ENCODE results near the gene KSR2. TPM values are rescaled to one million over a fixed set of nuclear protein-coding genes. Genes with fewer than 3 reads are reported as not detected.

Gene KSR2
- total and polyA plus RNA-seq, 10 of the 15 experiments (the other 5 are each of a cell fraction or from before 2014, with no cell fraction given): under 0.01 to 1.5 (median 0.01) TPM; not detected in 3

DNA sequence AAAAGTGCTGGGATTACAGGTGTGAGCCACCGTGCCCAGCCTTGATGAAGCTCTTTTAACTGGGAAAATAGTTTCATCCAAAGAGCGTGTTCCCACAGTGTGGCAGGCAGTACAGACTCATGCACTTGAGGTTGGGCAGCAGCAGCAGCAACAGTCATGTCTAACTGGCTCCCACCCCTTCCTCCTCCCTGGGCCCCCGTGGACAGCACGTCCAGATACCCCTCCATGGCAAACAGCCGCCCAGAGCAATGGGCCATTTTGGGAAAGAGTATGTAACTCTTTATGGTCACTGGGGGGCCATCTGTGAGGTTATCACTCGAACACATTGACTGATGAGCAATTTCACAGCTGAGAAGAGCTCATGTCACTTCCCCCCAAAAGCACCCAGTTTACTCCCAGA is 328.3 kb downstream of the KSR2 start:
- SMC1A ChIA-PET (ENCODE audit: uncharacterized antibody, unreplicated experiment): no interaction called here
- no peaks in the 10 kb centered on the region; the same call in 2 of the 3 replicates for H3K9me3 ChIP-seq (replicated peaks; ENCODE audit: control insufficient read depth, insufficient read depth, low read length)
- TF ChIP-seq, protein P1, sequence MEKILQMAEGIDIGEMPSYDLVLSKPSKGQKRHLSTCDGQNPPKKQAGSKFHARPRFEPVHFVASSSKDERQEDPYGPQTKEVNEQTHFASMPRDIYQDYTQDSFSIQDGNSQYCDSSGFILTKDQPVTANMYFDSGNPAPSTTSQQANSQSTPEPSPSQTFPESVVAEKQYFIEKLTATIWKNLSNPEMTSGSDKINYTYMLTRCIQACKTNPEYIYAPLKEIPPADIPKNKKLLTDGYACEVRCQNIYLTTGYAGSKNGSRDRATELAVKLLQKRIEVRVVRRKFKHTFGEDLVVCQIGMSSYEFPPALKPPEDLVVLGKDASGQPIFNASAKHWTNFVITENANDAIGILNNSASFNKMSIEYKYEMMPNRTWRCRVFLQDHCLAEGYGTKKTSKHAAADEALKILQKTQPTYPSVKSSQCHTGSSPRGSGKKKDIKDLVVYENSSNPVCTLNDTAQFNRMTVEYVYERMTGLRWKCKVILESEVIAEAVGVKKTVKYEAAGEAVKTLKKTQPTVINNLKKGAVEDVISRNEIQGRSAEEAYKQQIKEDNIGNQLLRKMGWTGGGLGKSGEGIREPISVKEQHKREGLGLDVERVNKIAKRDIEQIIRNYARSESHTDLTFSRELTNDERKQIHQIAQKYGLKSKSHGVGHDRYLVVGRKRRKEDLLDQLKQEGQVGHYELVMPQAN (conservative IDR thresholded peaks at IDR 0.05): no peak
- TF ChIP-seq IKZF1 (conservative IDR thresholded peaks at IDR 0.05): no peak
- no peak for TF ChIP-seq STAT3 (IDR thresholded peaks at IDR 0.05; ENCODE audit: low read depth, low read length)
- TF ChIP-seq, protein P2, sequence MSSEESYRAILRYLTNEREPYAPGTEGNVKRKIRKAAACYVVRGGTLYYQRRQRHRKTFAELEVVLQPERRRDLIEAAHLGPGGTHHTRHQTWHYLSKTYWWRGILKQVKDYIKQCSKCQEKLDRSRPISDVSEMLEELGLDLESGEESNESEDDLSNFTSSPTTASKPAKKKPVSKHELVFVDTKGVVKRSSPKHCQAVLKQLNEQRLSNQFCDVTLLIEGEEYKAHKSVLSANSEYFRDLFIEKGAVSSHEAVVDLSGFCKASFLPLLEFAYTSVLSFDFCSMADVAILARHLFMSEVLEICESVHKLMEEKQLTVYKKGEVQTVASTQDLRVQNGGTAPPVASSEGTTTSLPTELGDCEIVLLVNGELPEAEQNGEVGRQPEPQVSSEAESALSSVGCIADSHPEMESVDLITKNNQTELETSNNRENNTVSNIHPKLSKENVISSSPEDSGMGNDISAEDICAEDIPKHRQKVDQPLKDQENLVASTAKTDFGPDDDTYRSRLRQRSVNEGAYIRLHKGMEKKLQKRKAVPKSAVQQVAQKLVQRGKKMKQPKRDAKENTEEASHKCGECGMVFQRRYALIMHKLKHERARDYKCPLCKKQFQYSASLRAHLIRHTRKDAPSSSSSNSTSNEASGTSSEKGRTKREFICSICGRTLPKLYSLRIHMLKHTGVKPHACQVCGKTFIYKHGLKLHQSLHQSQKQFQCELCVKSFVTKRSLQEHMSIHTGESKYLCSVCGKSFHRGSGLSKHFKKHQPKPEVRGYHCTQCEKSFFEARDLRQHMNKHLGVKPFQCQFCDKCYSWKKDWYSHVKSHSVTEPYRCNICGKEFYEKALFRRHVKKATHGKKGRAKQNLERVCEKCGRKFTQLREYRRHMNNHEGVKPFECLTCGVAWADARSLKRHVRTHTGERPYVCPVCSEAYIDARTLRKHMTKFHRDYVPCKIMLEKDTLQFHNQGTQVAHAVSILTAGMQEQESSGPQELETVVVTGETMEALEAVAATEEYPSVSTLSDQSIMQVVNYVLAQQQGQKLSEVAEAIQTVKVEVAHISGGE (CRISPR knock-in tag; IDR thresholded peaks at IDR 0.05): no peak
- TF ChIP-seq BMI1 (IDR thresholded peaks at IDR 0.05; ENCODE audit: borderline replicate concordance): no peak
- TF ChIP-seq MEF2A (IDR thresholded peaks at IDR 0.05; ENCODE audit: insufficient read depth, low read depth, low read length): no peak
- TF ChIP-seq, protein P3, sequence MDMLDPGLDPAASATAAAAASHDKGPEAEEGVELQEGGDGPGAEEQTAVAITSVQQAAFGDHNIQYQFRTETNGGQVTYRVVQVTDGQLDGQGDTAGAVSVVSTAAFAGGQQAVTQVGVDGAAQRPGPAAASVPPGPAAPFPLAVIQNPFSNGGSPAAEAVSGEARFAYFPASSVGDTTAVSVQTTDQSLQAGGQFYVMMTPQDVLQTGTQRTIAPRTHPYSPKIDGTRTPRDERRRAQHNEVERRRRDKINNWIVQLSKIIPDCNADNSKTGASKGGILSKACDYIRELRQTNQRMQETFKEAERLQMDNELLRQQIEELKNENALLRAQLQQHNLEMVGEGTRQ (IDR thresholded peaks at IDR 0.05; ENCODE audit: borderline replicate concordance, low read depth, low read length): no peak
- no peak for TF ChIP-seq JUND (IDR thresholded peaks at IDR 0.05; ENCODE audit: low read depth, low read length)
- TF ChIP-seq BRCA1 (IDR thresholded peaks at IDR 0.05; ENCODE audit: low read depth, low read length): no peak
- TF ChIP-seq MLLT1 (IDR thresholded peaks at IDR 0.05): no peak
- TF ChIP-seq RBBP5 (conservative IDR thresholded peaks at IDR 0.05): no peak
- TF ChIP-seq, protein P4, sequence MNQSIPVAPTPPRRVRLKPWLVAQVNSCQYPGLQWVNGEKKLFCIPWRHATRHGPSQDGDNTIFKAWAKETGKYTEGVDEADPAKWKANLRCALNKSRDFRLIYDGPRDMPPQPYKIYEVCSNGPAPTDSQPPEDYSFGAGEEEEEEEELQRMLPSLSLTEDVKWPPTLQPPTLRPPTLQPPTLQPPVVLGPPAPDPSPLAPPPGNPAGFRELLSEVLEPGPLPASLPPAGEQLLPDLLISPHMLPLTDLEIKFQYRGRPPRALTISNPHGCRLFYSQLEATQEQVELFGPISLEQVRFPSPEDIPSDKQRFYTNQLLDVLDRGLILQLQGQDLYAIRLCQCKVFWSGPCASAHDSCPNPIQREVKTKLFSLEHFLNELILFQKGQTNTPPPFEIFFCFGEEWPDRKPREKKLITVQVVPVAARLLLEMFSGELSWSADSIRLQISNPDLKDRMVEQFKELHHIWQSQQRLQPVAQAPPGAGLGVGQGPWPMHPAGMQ (IDR thresholded peaks at IDR 0.05; ENCODE audit: borderline replicate concordance): no peak
- no peak for TF ChIP-seq CEBPB (IDR thresholded peaks at IDR 0.05; ENCODE audit: borderline replicate concordance in 1 of 2, low read depth in 2 of 2, low read length in 2 of 2)
- no peak for TF ChIP-seq FOXK2 (IDR thresholded peaks at IDR 0.05)
- TF ChIP-seq CHD1 (IDR thresholded peaks at IDR 0.05; ENCODE audit: low read depth, low read length): no peak

More for the DNA sequence above, 328.3 kb downstream of the KSR2 start:
- ChIA-PET POLR2A (no interaction called here), CTCF (no interaction called here), RAD21 (ENCODE audit: unreplicated experiment) (no interaction called here)
- Histone ChIP-seq H2AFZ (ENCODE audit: control insufficient read depth, low read depth, low read length) (no peak overlapping the region), H3K9ac (ENCODE audit: control insufficient read depth, insufficient read depth, low read length) (no peak overlapping the region), H3K36me3 (ENCODE audit: control insufficient read depth in 2 of 2, insufficient read depth in 2 of 2, low read length in 1 of 2) (no peaks in the 10 kb centered on the region), H3K79me2 (ENCODE audit: control insufficient read depth, insufficient read depth, low read length) (no peaks in the 10 kb centered on the region), H3K4me1 (ENCODE audit: control insufficient read depth, insufficient read depth, low read length) (no peaks in the 10 kb centered on the region), H4K20me1 (ENCODE audit: control insufficient read depth, insufficient read depth) (no peaks in the 10 kb centered on the region), H3K4me2 (ENCODE audit: control insufficient read depth, insufficient read depth) (no peak overlapping the region), H3K4me3 (no peak overlapping the region), H3K27ac (ENCODE audit: control insufficient read depth, insufficient read depth) (no peak overlapping the region), H3K27me3 (replicated peaks in 1 of 2; ENCODE audit: control insufficient read depth in 2 of 2, insufficient read depth in 2 of 2, low read length in 1 of 2) (no peaks in the 10 kb centered on the region)
- 23% methylated on average over 6 of the region's 6 CpGs for WGBS (ENCODE audit: insufficient coverage, insufficient replicate concordance, low lambda C conversion rate, missing lambda C conversion rate)
- BruUV-seq (replicated peaks): no TSS peak
- DNase-seq (ENCODE audit: low read depth, low spot score): no peak
- intact Hi-C loops (cut with micrococcal nuclease; ENCODE audit: unreplicated experiment): no loop called here
- ATAC-seq: no peak
- in situ Hi-C loops (cut with MboI): no loop called here
- no peak for FAIRE-seq

Measured in GM12878 (cell line).